ENCODE measurements around the gene RAPGEF2.

DNA sequence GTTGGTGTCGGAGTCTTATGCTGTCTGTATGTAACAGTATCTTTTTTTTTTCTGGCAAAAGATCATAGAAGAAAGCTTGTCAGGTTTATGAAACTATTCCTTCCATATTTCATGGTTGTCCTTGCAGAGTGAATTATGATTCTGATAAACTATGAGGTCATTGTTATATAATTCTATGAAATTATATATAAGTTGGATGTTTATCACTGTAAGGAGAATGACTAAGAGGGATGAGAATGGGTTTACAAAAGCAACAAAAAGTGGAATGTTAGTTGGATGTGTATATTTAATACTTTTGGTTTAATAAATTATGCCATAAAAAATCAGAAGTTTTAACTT is 43.1 kb downstream of the RAPGEF2 start:
- TF ChIP-seq, protein P1, sequence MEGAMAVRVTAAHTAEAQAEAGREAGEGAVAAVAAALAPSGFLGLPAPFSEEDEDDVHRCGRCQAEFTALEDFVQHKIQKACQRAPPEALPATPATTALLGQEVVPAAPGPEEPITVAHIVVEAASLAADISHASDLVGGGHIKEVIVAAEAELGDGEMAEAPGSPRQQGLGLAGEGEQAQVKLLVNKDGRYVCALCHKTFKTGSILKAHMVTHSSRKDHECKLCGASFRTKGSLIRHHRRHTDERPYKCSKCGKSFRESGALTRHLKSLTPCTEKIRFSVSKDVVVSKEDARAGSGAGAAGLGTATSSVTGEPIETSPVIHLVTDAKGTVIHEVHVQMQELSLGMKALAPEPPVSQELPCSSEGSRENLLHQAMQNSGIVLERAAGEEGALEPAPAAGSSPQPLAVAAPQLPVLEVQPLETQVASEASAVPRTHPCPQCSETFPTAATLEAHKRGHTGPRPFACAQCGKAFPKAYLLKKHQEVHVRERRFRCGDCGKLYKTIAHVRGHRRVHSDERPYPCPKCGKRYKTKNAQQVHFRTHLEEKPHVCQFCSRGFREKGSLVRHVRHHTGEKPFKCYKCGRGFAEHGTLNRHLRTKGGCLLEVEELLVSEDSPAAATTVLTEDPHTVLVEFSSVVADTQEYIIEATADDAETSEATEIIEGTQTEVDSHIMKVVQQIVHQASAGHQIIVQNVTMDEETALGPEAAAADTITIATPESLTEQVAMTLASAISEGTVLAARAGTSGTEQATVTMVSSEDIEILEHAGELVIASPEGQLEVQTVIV (IDR thresholded peaks at IDR 0.05; ENCODE audit: borderline replicate concordance, partially characterized antibody): no peak
- TF ChIP-seq POLR2A (IDR thresholded peaks at IDR 0.05; ENCODE audit: low read depth, low read length) (no peak), EP300 (IDR thresholded peaks at IDR 0.05; ENCODE audit: borderline replicate concordance in 1 of 2, control insufficient read depth in 1 of 2, low read depth in 2 of 2, low read length in 2 of 2) (no peak), CBX3 (IDR thresholded peaks at IDR 0.05; ENCODE audit: borderline replicate concordance, low read depth) (no peak), CREM (IDR thresholded peaks at IDR 0.05; ENCODE audit: low read depth) (no peak), JUND (IDR thresholded peaks at IDR 0.05; ENCODE audit: low read depth, low read length) (no peak), EZH2 (IDR thresholded peaks at IDR 0.05; ENCODE audit: borderline replicate concordance, control insufficient read depth, low read depth, low read length) (no peak)
- TF ChIP-seq, protein P2, sequence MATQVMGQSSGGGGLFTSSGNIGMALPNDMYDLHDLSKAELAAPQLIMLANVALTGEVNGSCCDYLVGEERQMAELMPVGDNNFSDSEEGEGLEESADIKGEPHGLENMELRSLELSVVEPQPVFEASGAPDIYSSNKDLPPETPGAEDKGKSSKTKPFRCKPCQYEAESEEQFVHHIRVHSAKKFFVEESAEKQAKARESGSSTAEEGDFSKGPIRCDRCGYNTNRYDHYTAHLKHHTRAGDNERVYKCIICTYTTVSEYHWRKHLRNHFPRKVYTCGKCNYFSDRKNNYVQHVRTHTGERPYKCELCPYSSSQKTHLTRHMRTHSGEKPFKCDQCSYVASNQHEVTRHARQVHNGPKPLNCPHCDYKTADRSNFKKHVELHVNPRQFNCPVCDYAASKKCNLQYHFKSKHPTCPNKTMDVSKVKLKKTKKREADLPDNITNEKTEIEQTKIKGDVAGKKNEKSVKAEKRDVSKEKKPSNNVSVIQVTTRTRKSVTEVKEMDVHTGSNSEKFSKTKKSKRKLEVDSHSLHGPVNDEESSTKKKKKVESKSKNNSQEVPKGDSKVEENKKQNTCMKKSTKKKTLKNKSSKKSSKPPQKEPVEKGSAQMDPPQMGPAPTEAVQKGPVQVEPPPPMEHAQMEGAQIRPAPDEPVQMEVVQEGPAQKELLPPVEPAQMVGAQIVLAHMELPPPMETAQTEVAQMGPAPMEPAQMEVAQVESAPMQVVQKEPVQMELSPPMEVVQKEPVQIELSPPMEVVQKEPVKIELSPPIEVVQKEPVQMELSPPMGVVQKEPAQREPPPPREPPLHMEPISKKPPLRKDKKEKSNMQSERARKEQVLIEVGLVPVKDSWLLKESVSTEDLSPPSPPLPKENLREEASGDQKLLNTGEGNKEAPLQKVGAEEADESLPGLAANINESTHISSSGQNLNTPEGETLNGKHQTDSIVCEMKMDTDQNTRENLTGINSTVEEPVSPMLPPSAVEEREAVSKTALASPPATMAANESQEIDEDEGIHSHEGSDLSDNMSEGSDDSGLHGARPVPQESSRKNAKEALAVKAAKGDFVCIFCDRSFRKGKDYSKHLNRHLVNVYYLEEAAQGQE (IDR thresholded peaks at IDR 0.05; ENCODE audit: low read depth, low read length): no peak
- TF ChIP-seq, protein P3, sequence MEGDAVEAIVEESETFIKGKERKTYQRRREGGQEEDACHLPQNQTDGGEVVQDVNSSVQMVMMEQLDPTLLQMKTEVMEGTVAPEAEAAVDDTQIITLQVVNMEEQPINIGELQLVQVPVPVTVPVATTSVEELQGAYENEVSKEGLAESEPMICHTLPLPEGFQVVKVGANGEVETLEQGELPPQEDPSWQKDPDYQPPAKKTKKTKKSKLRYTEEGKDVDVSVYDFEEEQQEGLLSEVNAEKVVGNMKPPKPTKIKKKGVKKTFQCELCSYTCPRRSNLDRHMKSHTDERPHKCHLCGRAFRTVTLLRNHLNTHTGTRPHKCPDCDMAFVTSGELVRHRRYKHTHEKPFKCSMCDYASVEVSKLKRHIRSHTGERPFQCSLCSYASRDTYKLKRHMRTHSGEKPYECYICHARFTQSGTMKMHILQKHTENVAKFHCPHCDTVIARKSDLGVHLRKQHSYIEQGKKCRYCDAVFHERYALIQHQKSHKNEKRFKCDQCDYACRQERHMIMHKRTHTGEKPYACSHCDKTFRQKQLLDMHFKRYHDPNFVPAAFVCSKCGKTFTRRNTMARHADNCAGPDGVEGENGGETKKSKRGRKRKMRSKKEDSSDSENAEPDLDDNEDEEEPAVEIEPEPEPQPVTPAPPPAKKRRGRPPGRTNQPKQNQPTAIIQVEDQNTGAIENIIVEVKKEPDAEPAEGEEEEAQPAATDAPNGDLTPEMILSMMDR (IDR thresholded peaks at IDR 0.05 in 2 of 3, conservative IDR thresholded peaks at IDR 0.05 in 1 of 3; ENCODE audit: control insufficient read depth in 2 of 3, extremely low read depth in 1 of 3, insufficient read depth in 1 of 3, low read depth in 3 of 3, low read length in 3 of 3): no peak
- TF ChIP-seq, protein P4, sequence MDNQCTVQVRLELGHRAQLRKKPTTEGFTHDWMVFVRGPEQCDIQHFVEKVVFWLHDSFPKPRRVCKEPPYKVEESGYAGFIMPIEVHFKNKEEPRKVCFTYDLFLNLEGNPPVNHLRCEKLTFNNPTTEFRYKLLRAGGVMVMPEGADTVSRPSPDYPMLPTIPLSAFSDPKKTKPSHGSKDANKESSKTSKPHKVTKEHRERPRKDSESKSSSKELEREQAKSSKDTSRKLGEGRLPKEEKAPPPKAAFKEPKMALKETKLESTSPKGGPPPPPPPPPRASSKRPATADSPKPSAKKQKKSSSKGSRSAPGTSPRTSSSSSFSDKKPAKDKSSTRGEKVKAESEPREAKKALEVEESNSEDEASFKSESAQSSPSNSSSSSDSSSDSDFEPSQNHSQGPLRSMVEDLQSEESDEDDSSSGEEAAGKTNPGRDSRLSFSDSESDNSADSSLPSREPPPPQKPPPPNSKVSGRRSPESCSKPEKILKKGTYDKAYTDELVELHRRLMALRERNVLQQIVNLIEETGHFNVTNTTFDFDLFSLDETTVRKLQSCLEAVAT (IDR thresholded peaks at IDR 0.05): no peak
